Epidermal melanocyte (primary cell): ENCODE data around the gene RHOF.

ENCODE experiments used
- DNase-seq: peaks from one replicate; pipeline ENCODE4 v3.0.0; 2011; ENCODE audit warnings: low spot score; ENCODE audit not compliant: insufficient read length

RHOF gene

DNA sequence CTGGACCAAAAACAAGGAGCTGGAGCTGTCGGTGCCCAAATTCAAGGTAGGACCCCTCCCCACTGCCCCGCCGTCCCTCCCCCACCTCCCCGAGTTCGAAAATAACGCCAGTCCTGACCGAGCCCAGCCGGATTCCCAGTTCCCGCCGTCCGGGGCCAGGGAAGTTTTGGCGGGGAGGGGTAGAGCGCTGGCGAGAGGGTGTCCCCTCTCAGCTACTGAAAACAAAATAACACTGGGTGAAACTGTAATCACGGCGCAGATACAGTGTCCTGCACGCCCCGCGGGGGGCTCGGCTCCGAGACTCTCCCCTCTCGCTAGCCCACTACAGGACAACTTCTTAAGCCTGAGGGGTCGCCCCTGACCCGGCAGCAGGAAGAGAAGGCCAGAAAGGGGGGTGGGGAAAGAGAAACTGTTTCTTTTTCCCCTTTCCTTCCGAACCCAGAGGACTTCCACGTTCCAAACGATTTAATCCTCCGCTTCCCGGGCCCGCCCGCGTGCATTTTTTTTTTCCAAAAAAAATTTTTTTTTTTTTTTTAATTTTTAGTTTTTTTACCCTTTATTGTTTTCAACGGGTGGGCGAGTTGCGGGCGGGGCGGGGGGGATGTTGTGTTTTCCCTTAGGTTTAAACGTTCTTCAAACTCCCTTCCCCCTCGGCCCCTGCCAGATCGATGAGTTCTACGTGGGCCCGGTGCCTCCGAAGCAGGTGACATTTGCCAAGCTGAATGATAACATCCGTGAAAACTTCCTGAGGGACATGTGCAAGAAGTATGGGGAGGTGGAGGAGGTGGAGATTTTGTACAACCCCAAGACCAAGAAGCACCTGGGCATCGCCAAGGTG, 11.9 kb upstream of the RHOF start:
- peak; percentile 17 for DNase-seq

- no peak for DNase-seq
Measured at GRCh38 chr12:121804417-121805111, 11.1 kb upstream of the RHOF start.

DNA sequence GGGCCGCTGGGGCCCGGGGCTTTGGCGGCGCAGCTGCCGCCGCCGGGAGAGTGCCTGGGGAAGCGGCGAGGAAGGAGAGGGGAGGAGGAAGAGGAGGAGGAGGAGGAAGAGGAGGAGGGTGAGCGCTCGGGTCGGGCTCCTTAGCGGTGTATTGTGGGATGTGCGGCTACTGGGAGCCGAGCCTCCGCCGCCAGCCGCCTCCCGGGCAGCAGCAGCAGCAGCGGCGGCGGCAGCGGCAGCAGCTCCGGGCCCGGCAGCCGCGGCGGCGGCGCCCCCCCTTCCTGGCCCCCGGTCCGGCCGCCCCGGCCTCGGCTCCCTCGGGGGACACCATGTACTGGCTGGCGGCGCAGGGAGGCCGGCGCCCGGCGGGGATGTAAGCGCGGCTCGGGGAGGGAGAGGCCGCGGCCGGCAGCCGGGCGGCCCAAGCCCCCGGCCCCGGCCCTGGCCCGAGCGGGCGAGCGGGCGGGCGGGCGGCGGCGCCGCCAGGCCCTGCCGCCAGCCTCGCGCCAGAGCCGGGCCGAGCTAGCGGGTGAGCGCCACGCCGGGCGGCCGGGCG, 10.5 kb upstream of the RHOF start, which contains the start of gene SETD1B:
SETD1B (plus strand) TSS at position 149 of the 556 bp plus-strand sequence. CDS start 729 bp downstream, outside the sequence.
- no peak for DNase-seq

DNA sequence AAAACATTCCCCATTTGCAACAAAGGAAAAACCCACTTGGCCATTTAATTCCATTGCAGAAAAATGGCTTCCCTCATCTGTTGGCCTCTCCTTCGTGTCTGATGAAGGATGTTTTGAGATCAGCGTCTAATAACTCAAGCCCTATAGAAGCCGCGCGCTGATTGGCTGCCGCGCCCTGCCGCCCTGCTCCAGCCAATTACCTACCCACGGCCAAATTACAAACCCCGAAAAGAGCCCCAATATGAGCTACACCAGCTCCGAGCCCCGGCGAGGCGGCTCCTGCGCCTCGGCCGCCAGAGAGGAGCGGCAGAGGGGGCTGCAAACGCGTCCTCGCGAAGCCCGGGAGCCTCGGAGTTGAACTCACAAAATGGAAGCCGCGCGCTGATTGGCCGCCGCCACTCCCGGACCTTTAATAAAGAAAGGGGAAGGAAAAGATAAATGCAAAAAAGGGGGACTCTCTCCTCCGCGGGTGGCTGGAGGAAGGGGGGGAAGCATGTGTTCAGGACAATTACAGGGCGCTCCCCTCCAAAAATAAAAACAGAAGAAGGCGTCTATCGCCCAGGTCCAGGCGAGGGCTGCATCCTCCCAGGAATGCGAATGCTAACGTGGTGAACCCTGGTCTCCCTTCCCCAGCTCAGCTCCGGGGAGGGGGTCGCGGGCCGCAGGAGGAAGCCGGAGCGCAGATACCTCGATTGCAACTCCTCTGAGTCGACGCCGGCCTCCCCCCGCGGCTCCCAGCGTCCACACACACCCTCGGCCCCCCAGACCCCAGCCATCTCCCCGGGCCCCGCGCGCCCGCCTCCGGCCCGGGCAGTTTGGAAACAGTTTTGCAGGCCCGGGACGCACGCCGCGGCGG, 9.6 kb upstream of the RHOF start:
- peak; percentile 99 for DNase-seq

DNA sequence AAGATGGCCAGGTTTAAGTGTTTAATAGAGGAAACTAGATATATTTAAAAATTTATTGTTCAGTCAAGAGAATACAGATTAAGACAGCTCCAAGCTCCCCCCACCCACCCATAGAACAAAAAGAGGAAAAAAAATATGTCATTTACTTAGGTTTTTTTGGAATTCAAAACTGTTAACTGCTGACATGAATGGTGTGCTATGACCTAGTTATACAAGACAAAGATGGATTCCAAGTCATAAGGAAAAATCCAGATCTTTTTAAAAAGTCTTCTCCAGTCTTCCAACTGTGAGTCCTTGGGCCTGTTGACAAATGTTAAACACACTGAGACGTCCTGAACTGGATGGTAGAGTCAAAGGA, 9.0 kb upstream of the RHOF start:
- DNase-seq = no peak

- no peak for DNase-seq
Measured at GRCh38 chr12:121801595-121802484, 8.4 kb upstream of the RHOF start.

- DNase-seq = peak; percentile 63
Measured at GRCh38 chr12:121800694-121801594, 7.5 kb upstream of the RHOF start.

DNA sequence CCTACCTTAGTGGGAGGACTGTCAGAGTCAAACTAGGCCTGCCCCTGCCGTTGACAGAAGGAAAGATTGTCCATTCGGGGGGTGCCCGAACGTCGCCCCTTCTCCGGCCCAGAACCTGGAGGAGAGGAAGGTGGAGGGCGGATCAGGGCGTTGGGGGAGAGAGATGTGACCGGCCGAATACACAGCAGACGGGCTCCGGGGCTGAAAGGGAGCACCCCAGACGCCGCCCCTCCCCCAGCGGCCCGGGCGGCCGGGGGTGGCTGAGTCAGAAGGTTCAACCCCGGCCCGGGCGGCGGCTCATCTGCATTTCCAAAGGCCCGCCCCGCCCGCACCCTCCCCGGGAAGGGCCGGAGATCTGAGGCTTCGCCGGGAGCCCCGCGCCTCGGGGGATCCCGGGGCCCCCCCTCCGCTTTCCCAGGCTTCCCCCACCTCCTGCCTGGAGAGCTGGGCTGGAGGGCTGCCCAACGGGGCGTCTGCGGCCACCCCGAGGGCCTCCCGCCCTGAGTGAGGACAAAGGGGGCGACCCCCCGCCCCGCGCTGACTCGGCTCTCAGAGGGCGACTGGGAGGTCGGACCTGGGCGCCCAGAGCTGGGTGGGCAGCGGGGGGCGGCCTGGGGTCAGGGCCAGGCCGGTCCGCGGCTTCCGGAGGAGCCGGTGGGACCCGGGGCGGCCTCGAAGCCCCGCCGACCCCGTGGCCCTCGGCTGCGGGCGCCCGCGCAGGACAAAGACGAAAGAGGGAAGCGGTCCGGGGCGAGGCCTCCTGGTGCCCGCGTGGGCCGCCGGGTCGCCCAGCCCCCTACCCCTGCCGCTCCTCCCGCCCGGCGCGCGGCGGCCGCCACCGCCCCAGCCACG, 6.6 kb upstream of the RHOF start:
- peak; percentile 88 for DNase-seq

DNA sequence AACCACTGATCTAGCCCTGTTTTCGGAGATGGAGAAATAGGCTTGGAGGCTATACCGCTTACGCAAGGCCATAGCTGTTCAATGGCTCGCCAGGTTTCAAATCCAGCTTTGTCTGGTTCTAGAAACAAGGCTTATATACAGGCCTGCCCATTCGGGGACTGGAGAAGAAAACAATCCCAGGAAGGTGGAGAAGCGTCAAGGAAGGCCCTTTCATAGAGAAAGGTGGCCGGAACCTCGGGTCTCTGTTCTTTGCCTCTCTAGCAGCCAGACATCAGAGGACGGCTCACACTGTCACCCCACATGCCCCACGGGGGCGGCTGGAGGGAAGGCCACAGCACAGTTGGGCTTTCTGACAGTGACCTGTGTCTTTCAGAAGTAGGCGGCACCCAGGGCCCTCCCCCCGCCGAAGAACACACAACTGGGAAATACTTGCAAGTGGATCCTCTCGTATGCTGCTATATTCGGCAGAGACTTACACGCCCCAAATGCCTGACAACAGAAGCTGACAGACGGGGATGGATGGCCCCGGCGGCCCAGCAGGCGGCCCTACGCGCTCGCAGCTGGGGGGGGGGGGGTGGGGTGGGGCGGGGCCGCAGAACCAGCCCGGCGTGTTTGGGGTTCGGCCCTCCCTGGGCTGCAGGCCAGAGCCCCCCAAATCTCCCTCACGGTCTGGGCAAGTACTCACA, 5.8 kb upstream of the RHOF start:
- peak; percentile 77 for DNase-seq

DNA sequence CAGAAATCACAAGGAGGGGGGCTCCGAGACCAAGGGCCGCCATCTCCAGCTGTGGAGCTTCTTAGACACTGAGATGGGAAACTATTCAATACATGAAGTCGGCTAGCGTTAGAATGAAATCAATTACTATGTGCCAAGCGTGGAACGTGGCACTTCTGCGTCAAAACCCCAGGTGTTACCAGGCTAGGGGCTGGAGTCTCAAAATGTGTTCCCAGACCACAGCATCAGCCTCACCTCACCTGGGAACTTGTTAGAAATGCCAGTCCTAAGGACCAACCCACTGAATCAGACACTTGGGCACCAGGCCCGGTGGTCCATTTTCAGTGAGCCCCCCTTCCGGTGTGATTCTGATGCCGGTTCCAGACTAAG, 5.3 kb upstream of the RHOF start:
- DNase-seq = no peak

- DNase-seq = peak; percentile 66
Measured at GRCh38 chr12:121797937-121798786, 4.7 kb upstream of the RHOF start.

GRCh38 chr12:121796855-121797751, 3.6 kb upstream of the RHOF start:
- DNase-seq = peak; percentile 91

GRCh38 chr12:121795034-121795968, 1.8 kb upstream of the RHOF start:
- peak; percentile 88 for DNase-seq

GRCh38 chr12:121794534-121795033, 1.1 kb upstream of the RHOF start:
- DNase-seq = no peak
